ENCODE measurements around the gene ADAMTSL2.

Gene ADAMTSL2

DNA sequence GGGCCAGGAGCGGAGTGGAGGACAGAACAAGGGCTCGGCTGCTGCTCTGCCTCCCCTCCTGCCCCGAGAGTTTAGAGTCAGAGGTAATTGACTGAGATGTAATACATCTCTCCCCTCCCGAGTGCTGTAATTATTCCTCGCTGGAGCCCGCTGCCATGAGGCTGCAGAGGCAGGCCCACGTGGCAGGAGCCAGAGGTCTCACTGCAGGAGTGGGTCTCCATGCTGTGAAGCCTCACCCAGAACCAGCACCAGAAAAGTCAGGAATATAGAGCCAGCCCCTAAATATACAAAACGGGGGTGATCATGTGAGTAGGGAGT lies 72.2 kb downstream of the ADAMTSL2 start:
- no peak for DNase-seq (ENCODE audit: low spot score)

DNA sequence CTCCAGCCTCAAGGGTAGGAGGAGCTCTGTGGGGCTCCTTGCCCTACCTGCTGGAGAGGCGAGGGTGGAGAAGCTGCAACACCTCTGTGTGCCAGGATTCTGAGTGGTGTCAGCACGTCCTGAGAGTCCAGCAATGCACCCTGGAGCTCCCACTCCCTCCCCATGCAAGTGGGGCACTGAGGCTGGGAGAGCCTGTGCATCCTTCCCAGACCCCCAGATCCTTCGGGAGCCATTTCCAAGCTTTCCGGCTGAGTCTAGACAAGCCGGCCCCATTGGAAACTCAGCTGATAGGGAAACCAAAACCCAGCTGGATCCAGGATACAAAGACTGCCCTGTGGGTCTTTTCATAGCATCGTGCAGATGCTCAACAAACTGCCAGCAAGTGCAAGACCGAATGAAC lies 72.9 kb downstream of the ADAMTSL2 start:
- no peak for DNase-seq (ENCODE audit: low spot score)

DNA sequence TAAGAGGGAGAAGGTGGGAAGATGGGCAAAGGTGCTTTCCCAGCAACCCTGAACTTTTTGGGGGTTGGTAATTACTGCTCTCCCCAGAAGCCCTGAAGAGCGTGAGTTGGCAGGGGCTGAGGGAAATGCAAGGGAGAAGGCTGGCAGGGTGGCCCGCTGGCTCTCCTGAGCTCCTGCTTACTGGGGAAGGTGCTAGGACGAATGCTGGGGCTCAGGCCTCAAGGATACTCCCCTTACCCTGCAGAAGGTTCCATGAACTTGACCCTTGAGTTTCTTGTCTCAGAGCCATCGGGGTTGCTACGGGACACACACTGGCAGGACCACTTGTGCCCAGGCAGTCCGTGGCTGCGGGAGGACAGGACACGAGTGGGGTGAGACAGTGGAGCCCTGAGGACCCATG lies 73.5 kb downstream of the ADAMTSL2 start:
- no peak for DNase-seq (ENCODE audit: low spot score)

DNA sequence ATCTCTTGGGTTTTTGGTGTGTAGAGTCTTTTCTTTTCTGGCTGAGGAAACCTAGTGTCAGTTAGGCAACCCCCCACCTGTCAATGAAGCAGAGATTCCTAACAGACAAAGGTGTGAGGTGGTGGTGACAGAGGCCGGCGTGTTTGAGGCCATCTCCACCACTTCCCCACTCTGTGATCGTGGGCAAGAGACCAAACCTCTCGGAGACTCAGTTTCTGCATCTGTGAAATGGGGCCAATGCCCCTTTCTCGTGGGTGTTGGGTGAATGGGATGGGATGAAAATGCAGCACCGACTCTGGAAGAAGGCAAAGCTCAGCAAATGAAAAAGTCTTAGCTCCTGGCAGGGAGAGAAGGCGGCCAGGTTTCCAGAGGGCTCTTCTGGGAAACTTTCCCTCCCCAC lies 73.9 kb downstream of the ADAMTSL2 start:
- DNase-seq (ENCODE audit: low spot score), result no peak

DNA sequence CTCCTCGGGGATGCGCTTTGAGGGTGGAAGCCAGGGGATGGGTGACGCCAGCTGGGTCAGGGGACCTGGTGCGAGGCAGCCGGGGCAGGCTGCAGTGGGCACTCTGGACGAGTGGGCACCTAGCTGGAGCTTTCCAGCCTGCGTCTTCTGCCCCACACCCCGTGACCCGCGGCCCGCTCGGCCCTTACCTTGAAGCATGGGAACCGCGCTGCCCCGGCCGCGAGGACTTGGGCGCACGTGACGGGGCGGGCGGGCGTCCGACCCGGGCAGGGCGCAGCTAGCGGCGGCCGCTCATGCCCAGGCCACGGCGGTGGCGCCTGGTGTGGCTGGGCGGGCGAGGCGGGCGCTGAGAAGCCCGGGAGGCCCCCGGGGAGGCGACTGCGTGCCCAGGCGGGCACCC lies 74.4 kb downstream of the ADAMTSL2 start:
- no peak for DNase-seq (ENCODE audit: low spot score)

DNA sequence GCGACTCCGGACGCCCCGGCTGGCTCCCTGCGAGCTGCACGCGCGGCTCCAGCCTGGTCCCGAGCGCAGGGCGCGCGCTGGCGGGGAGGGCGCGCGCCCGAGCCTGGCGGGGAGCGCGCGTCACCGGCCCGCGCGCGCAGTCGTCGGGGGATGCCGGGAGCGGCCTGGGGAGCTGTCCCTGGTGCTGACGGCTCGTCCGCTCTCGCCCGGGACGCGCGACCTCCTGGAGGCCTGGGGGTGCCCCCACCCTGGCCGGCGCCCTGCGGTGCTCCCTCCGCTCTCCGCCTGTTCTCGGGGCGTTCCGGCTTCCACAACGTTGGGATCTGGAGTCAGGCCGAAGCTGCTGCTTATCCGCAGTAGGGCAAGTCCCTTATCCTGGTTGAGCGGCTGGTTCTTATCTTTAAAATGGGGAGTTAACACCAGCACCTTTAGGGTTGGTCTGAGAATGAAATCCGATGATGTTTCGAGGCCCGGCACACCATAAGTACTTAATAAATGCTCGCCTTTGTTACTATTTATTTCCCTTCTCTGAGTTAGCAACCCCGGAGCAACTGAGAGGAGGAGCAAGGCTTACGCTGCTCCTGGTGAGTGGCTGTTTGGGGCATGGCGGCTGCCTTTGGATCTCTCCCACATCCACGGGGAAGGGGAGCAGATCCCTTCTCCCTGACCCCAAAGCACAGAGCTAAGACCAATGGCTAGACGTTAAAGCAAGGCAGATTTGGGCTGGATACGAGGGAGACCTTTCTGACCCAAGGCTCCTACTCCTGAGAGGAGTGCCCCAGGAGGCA lies 75.0 kb downstream of the ADAMTSL2 start, which contains the start of gene FAM163B:
Gene FAM163B, minus strand, starts transcription at position 79 of the 788 bp plus-strand sequence. CDS start 29,166 bp downstream, outside the sequence.
- DNase-seq (ENCODE audit: low spot score), result peak; percentile 16

DNA sequence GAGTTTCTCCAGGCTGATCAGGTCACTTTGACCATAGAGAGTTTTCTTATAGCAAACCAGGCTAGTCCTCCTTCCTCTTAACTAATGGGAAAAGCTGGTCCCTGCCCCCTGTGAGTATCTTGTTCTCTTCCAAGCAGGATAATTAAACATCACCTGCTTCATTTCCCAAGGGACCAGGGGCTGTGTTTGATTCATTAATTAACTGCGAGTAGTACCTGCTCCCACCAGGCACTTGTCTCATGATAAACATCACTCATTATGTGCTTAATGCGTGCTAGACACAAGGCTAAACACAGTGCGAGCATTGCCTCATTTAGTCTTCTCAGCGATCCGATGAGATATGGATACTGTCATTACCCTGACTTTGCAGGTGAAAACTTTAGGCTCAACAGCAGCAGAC lies 76.3 kb downstream of the ADAMTSL2 start:
- no peak for DNase-seq (ENCODE audit: low spot score)

DNA sequence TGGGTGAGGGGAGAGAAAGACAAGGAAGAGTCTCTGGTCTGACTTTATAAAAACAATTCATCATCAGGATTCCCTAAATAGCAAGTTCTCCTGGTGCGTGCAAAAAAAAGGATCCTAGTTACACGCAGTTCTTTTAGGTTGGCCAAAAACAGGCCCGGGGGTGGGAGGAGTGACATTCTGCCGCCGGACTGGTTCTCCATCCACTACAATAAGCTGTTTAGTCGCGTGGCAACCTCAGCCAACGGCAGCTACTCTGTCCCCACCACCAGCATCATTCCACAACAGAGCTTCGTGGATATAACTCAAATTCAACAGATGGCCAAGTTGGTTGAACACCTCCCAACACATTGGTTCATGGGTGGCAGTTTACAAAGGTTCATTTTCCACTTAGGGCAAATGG lies 77.5 kb downstream of the ADAMTSL2 start:
- no peak for DNase-seq (ENCODE audit: low spot score)

DNA sequence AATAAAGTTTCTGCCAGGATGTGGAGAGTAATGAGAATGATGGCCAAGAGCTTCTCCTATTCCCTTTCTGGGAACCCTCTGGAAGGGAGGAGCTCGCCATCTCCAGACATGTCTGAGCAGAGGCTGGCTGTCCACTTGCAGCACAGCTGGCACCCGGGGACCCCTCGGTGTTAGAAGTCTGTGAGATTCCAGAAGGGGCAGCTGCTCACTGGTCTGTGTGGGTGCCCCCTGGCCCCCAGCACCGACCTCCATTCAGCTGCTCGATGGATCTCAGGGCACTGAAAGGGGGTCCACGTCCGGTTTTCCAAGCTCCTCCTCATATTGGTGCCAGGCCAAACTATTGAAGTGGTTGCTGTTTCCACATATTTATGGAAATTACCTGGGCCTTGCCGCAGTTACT lies 78.3 kb downstream of the ADAMTSL2 start:
- no peak for DNase-seq (ENCODE audit: low spot score)

DNA sequence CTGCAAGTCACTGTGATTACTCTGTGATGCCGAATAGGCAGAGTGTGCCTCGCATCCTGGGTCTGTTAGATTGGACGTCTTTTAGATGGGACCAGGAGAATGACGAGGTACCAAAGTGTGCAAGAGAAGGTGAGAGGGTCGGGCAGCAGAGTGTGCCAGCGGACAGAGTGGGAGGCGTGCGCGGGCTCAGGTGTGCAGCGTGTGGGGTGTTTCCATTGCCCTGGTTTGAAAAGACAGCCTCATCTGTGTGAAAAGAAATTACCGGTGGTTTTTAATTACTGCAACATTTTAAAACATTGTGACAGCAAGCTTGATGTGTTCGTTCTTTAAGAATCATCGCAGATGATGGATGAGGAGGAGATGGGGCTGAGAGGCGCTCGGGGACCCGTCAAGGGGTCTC lies 78.9 kb downstream of the ADAMTSL2 start:
- no peak for DNase-seq (ENCODE audit: low spot score)

DNA sequence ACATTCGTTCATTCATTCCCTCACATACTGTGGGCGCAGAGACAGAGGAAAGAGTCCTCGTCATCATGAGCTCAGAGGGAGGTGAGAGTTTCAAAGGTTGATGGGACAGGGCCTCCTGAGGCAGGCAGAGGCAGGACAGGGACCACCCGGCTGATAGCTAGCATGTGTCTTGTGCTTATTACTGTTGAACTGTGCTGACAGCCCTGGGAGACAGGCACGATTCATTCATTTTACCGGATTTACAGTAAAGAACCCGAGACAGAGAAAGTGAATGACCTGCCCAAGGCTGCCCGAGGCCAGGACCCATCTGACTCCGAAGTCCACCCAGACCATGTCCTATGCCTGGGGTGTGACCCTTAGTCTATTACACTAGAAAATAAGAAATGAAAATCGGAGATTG lies 79.6 kb downstream of the ADAMTSL2 start:
- no peak for DNase-seq (ENCODE audit: low spot score)

DNA sequence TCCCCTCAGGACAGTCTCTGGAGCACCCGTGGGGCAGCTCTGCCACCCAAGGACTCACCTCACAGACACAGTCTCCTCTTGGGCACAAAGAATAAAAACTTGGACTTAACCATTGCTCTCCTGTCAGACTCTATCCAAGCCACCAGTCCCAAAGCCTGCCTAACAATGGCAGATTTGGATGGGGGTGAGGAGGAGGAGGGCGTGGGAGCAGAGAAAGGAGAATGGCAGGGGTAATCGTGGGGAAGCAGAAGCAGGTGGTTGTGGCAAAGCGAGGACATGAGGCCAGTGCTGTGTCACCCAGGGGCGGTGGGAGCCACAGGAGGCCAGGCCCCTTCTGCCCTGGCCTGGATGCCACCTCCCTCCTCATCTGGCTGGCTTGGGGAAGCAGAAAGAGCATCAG lies 80.2 kb downstream of the ADAMTSL2 start:
- DNase-seq (ENCODE audit: low spot score), result no peak

DNA sequence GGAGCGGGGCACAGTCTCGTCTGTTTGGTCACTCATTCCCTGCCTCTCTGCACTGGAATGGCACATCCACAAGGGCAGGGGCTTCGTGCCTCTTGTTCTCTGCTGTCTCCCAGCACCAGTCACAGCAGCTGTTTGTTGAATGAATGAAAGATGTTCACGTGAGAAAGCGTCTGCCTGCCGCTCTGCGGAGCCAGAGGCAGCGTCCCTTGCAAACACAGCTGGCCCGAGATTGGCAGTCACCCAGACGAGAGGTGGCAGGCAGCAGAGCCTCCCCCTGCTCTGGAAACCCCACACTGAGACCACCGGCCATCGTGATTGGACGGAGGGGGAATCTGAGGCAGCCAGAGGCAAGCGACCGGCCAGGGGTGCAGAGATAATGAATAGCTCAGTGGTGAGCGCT lies 80.7 kb downstream of the ADAMTSL2 start:
- DNase-seq (ENCODE audit: low spot score), result no peak

DNA sequence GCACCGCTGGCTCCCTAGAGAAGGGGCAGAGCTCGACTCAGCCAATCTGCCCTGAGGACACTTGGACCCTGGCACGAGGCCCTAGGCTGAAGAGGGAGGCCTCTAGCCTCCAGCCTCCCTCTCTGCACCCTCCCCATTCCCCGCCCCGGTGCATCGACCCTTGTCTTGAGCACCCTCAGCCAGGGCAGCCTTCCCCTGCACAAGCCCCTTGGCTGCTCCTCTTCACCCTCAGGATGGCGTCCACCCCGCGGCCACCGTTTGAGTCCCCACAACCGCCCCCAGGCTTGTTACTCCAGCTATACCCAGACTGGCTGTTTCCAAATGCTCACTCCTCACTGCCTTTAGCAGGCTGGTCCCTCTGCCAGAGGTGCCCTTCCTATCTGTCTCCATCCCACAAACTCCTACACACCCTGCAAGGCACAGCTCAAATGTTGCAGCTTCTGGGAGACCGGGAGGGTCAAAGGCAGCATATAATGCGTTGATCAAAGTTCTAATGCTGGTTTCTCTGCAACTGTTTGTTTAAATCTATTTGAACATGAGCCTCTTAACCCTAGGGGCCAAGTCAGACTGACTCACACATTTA lies 81.2 kb downstream of the ADAMTSL2 start:
- no peak for DNase-seq (ENCODE audit: low spot score)

DNA sequence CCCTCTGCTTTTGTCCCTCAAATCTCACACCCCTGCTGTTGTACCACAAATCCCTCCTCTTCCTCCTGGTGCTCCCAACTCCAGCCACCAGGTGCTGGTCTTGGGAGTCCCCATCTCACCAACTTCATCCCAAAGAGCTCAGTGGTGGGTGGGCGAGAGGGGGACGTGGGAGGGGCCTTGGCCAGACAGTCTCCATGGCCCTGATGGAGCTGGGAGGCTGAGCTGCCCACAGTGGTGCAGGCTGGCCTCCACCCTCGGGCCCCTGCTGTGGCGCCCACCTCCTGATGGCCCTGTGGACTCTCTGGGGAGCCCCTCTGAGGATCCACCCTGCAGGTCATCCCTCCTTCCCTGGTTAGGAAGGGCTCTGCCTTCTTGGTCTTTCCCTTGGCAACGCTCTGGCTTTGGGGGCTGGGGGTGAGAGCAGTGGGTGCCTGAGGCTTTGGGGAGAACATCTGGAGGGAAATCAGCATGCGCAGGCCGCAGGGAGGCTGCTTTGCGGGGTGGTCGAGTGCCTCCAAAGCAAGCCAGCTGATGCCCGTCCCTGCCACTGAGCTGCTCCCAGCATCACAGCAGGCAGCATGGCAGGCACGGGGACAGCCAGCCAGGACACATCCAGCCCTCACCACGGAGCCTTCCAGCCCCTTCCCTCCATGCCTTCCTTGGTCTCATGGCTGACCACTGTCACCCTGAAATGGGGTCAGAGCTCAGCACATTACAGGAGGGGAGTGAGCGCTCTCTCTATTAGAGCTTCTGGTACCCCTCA lies 82.3 kb downstream of the ADAMTSL2 start:
- no peak for DNase-seq (ENCODE audit: low spot score)

DNA sequence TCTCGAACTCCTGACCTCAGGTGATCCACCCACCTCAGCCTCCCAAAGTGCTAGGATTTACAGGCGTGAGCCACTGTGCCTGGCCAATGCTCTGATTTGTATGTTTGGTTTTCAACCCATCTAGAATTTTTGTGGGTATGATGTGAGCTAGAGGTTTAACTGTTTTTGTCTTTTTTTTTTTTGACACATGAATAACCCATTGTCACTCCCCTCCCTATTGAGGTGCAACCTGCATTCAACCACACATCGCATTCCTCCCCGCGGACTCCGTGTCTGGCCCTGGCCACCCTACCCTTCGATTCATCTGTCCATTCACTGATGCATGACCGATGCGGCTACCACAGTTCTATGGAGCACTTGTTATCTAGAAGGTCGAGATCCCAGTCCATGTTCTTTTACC lies 84.2 kb downstream of the ADAMTSL2 start:
- peak; percentile 2 for DNase-seq (ENCODE audit: low spot score)

DNA sequence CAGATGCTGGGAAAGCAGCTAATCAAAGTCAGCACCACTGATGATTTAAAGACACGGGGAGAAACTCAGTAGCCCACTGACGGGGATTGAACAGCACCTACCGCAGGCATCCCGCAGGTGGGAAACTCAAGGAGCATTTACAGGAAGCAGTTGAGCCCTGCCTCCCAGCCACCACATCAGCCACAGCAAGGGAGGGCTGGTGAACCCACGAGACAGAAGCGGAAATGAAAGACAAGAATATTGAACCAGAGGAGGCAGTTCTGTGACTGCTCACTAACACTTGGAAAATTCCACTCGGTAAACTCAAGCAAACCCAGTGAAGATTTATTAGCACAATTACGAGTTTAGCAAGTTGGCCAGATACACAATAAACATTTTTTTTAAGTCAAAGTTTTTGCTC lies 85.3 kb downstream of the ADAMTSL2 start:
- peak; percentile 35 for DNase-seq (ENCODE audit: low spot score)

DNA sequence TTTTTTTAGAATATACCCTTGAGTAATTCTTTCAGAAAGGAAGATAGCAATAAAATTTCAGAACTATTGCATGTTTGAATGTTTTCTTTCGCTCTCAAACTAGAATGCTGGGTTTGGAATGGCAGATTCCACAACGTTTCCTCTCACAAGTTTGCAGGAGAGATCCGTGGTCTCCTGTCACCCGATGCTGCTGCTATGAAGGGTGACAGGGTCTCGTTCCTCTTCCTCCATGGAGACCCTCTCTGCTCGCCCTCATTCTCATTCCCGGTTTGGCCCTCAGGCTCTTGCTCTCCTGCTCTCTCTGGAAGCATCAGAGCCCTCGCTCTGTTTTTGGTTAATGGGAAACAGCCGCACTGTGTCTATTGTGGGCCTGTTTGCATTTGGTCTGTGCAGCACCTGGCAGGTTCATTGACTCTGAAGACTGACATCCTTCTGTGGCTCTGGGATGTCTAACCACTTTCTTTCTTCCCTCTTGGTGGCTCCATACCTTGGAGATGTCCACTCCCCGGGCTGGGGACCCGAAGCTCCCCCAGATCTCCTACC lies 87.3 kb downstream of the ADAMTSL2 start:
- no peak for DNase-seq (ENCODE audit: low spot score)

DNA sequence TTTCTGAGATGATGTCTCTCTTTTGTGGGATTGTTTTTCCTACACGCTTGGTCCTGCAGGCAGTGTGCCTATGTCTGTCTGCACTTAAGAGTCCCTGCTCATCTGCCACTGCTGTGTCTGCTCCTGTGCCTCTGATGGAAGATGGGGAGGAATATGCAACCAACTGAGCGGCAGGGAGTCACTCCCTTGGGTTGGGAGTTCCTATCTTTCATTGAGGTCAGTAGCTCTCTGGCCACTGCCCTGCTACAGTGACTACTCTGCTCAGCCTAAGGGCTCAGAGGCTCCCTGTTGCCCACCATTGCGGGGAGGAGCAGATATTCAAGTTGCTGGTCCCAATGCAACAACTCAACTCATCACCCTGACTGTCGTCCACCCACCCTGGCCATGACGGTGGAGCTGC lies 88.1 kb downstream of the ADAMTSL2 start:
- DNase-seq (ENCODE audit: low spot score), result no peak
